A549 (cell line): ENCODE data around the gene KCND3.

Experiments used
- CTCF ChIP-seq: fragments of >200 bp; sonication (Bioruptor Twin); formaldehyde crosslinking; IDR thresholded peaks from 3 replicates; pipeline ENCODE4 v1.5.1; 2016
- HDAC2 ChIP-seq: fragments of 200-600 bp; sonication (generic); IDR thresholded peaks from 2 replicates; pipeline ENCODE4 v1.6.1; 2016
- MYC ChIP-seq: IDR thresholded peaks from 2 replicates; pipeline ENCODE4 v1.6.1; 2012; ENCODE audit warnings: mild to moderate bottlenecking, inconsistent platforms, low read length, improper control_type of control experiment, borderline replicate concordance
- PHF8 ChIP-seq: fragments of 200-600 bp; sonication (generic); IDR thresholded peaks from 2 replicates; pipeline ENCODE4 v1.6.1; 2016; ENCODE audit warnings: low read depth, mild to moderate bottlenecking, antibody characterized with exemption, moderate library complexity, borderline replicate concordance
- RAD21 ChIP-seq, 2 experiments: fragments of >200 bp in 1 of 2; sonication (Bioruptor Twin) in 1 of 2; formaldehyde crosslinking in 1 of 2; IDR thresholded peaks in 1 of 2; conservative IDR thresholded peaks in 1 of 2; 2 replicates in 1 of 2; 3 replicates in 1 of 2; pipeline ENCODE4 v1.6.1; 2012 to 2018; ENCODE audit warnings: inconsistent platforms in 1 of 2
- REST ChIP-seq: fragments of 200-600 bp; sonication (generic); IDR thresholded peaks from 2 replicates; pipeline ENCODE4 v1.6.1; 2016; ENCODE audit warnings: antibody characterized with exemption, mild to moderate bottlenecking, moderate library complexity
- SMC3 ChIP-seq: fragments of >200 bp; sonication (Bioruptor Twin); formaldehyde crosslinking; IDR thresholded peaks from 3 replicates; pipeline ENCODE4 v1.6.1; 2018; ENCODE audit warnings: inconsistent platforms
- ZFP36 ChIP-seq: fragments of 450-650 bp; IDR thresholded peaks from 2 replicates; pipeline ENCODE4 v1.6.1; 2014; ENCODE audit warnings: borderline replicate concordance; ENCODE audit not compliant: partially characterized antibody

- no peak for TF ChIP-seq RAD21 (conservative IDR thresholded peaks at IDR 0.05 in 1 of 2, IDR thresholded peaks at IDR 0.05 in 1 of 2)
- TF ChIP-seq PHF8, result no peak
- TF ChIP-seq CTCF, result no peak
- no peak for TF ChIP-seq ZFP36
- TF ChIP-seq SMC3, result no peak
- no peak for TF ChIP-seq MYC
- TF ChIP-seq HDAC2, result no peak
- TF ChIP-seq REST, result no peak
Measured at GRCh38 chr1:112004076-112004475, 14.6 kb upstream of the KCND3 start.
